SU-DHL-6 (cell line): ENCODE results near the gene SPAG4.

Source experiments
- H2AFZ ChIP-seq: fragments of 200-600 bp; sonication (generic); 2 replicates; pipeline ENCODE4 v1.6.1; 2014; ENCODE audit warnings: low read depth, mild to moderate bottlenecking, moderate library complexity, mixed read lengths, antibody characterized with exemption, low read length; ENCODE audit not compliant: severe bottlenecking
- H3F3A ChIP-seq: fragments of 200-600 bp; shearing (Covaris generic); 2 replicates; pipeline ENCODE4 v1.6.0; 2016; ENCODE audit warnings: antibody characterized with exemption, mild to moderate bottlenecking; ENCODE audit not compliant: insufficient read depth
- H3K27ac ChIP-seq: fragments of 200-600 bp; sonication (generic); 2 replicates; pipeline ENCODE4 v1.5.1; 2016; ENCODE audit warnings: low read depth, mild to moderate bottlenecking, low read length, moderate library complexity, mixed read lengths
- H3K27me3 ChIP-seq: fragments of 200-600 bp; sonication (generic), shearing (Covaris generic); 2 replicates; pipeline ENCODE4 v1.6.0; 2014; ENCODE audit warnings: mild to moderate bottlenecking, low read length
- H3K36me3 ChIP-seq: fragments of 200-600 bp; sonication (generic); 2 replicates; pipeline ENCODE4 v1.6.1; 2014; ENCODE audit warnings: mild to moderate bottlenecking, low read length, mixed read lengths
- H3K4me2 ChIP-seq: fragments of 300-600, 200-600 bp; shearing (Covaris generic), sonication (generic); 2 replicates; pipeline ENCODE4 v1.6.0; 2014; ENCODE audit warnings: low read length, low read depth, mild to moderate bottlenecking; ENCODE audit not compliant: poor library complexity, severe bottlenecking
- H3K4me3 ChIP-seq: fragments of 200-600 bp; sonication (generic); 2 replicates; pipeline ENCODE4 v1.5.1; 2014; ENCODE audit warnings: antibody characterized with exemption, low read length, mild to moderate bottlenecking, mixed read lengths; ENCODE audit not compliant: insufficient read depth, poor library complexity, severe bottlenecking
- H3K79me2 ChIP-seq: fragments of 200-600 bp; sonication (generic); 2 replicates; pipeline ENCODE4 v1.6.1; 2014; ENCODE audit warnings: mild to moderate bottlenecking, low read length, moderate library complexity; ENCODE audit not compliant: insufficient read depth
- H3K9ac ChIP-seq: fragments of 200-600 bp; sonication (generic); 2 replicates; pipeline ENCODE4 v1.7.0; 2014; ENCODE audit warnings: mild to moderate bottlenecking, low read length
- H3K9me2 ChIP-seq: fragments of 200-600 bp; sonication (generic); replicated peaks from 2 replicates; pipeline ENCODE4 v1.6.1; 2014; ENCODE audit warnings: low read length; ENCODE audit not compliant: insufficient read depth
- H3K9me3 ChIP-seq: fragments of 200-600 bp; sonication (generic); 2 replicates; pipeline ENCODE4 v1.6.1; 2014; ENCODE audit warnings: low read length, mixed read lengths; ENCODE audit not compliant: insufficient read depth
- H4K20me1 ChIP-seq: fragments of 200-600 bp; sonication (generic); 2 replicates; pipeline ENCODE4 v1.6.1; 2014; ENCODE audit warnings: low read depth, mild to moderate bottlenecking, antibody characterized with exemption, low read length, moderate library complexity, mixed read lengths
- CTCF ChIP-seq: fragments of 200-600 bp; sonication (generic); IDR thresholded peaks from one replicate; pipeline ENCODE4 v1.5.1; 2017; ENCODE audit warnings: antibody characterized with exemption, mild to moderate bottlenecking, low read length, moderate library complexity; ENCODE audit not compliant: insufficient read depth, poor library complexity, severe bottlenecking
- EZH2phosphoT487 ChIP-seq: fragments of 200-600 bp; sonication (generic), shearing (Covaris generic); conservative IDR thresholded peaks from 2 replicates; pipeline ENCODE4 v1.6.1; 2018; ENCODE audit warnings: mild to moderate bottlenecking, antibody characterized with exemption, low read length, moderate library complexity, mixed read lengths

Gene SPAG4

GRCh38 chr20:35579196-35579595, 36.4 kb upstream of the SPAG4 start:
- H3K9ac ChIP-seq: no peak overlapping the region
- H3K27me3 ChIP-seq: no peaks in the 10 kb centered on the region
- H3K79me2 ChIP-seq: no peaks in the 10 kb centered on the region
- no peak overlapping the region for H3K4me3 ChIP-seq
- no peaks in the 10 kb centered on the region for H4K20me1 ChIP-seq
- no peak overlapping the region for H3K27ac ChIP-seq
- H3K9me2 ChIP-seq: no peaks in the 10 kb centered on the region
- no peaks in the 10 kb centered on the region for H3F3A ChIP-seq
- H3K9me3 ChIP-seq: no peaks in the 10 kb centered on the region
- TF ChIP-seq EZH2phosphoT487 (no peak), CTCF (no peak)
- H2AFZ ChIP-seq: no peak overlapping the region
- no peaks in the 10 kb centered on the region for H3K36me3 ChIP-seq
- no peak overlapping the region for H3K4me2 ChIP-seq

DNA sequence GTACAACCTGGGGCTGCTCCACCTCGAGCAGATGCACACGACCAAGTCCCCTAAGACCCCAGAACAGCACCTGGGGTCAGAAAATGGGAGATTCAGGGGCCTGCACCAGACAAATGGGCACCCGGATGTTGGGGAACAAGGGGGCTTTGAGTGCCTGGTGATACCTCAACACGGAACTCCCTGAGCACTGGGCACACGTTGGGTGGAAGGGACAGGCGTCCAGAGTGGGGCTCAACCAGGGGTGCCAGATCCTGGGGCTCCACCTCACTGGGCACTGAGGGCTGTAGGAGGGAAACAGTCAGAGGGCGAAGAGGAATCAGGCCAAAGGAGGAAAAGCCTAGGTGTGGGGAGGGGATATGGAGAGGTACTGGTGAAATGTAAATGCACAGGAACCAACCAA, 33.5 kb upstream of the SPAG4 start:
- H2AFZ ChIP-seq: no peak overlapping the region
- H3K36me3 ChIP-seq: no peaks in the 10 kb centered on the region
- H4K20me1 ChIP-seq: no peaks in the 10 kb centered on the region
- H3K4me2 ChIP-seq: no peak overlapping the region
- H3F3A ChIP-seq: no peaks in the 10 kb centered on the region
- H3K27me3 ChIP-seq: no peaks in the 10 kb centered on the region
- H3K9me3 ChIP-seq: no peaks in the 10 kb centered on the region
- no peak overlapping the region for H3K27ac ChIP-seq
- no peaks in the 10 kb centered on the region for H3K79me2 ChIP-seq
- no peak overlapping the region for H3K4me3 ChIP-seq
- TF ChIP-seq EZH2phosphoT487: no peak
- H3K9ac ChIP-seq: no peak overlapping the region
- H3K9me2 ChIP-seq: no peaks in the 10 kb centered on the region

GRCh38 chr20:35582741-35583404, 32.8 kb upstream of the SPAG4 start:
- H3K9ac ChIP-seq: no peak overlapping the region
- H3K9me2 ChIP-seq: no peaks in the 10 kb centered on the region
- no peaks in the 10 kb centered on the region for H3K79me2 ChIP-seq
- H3K27ac ChIP-seq: no peak overlapping the region
- H3F3A ChIP-seq: no peaks in the 10 kb centered on the region
- H4K20me1 ChIP-seq: no peaks in the 10 kb centered on the region
- no peaks in the 10 kb centered on the region for H3K36me3 ChIP-seq
- H3K9me3 ChIP-seq: no peaks in the 10 kb centered on the region
- H3K4me3 ChIP-seq: no peak overlapping the region
- H3K4me2 ChIP-seq: no peak overlapping the region
- H2AFZ ChIP-seq: no peak overlapping the region
- TF ChIP-seq CTCF (no peak), EZH2phosphoT487 (no peak)
- H3K27me3 ChIP-seq: no peaks in the 10 kb centered on the region

GRCh38 chr20:35583636-35584560, 31.7 kb upstream of the SPAG4 start:
- Histone ChIP-seq H3K36me3 (no peaks in the 10 kb centered on the region), H3K27me3 (no peaks in the 10 kb centered on the region), H2AFZ (no peak overlapping the region), H3K27ac (no peak overlapping the region), H3F3A (no peaks in the 10 kb centered on the region), H4K20me1 (no peaks in the 10 kb centered on the region), H3K4me3 (no peak overlapping the region), H3K9me3 (no peaks in the 10 kb centered on the region), H3K9ac (no peak overlapping the region), H3K9me2 (no peaks in the 10 kb centered on the region), H3K4me2 (no peak overlapping the region), H3K79me2 (no peaks in the 10 kb centered on the region)
- TF ChIP-seq EZH2phosphoT487: no peak
- no peak for TF ChIP-seq CTCF
